Cerebellar cortex (tissue), 1 donor: ENCODE measurements around the gene LRRFIP2.

ENCODE experiments used
- DNase-seq: peaks from one replicate; pipeline ENCODE4 v3.0.0-alpha.2; 2015; ENCODE audit warnings: low spot score

Gene LRRFIP2

GRCh38 chr3:37024820-37025405 lies 149.5 kb downstream of the LRRFIP2 start:
- no peak for DNase-seq

DNA sequence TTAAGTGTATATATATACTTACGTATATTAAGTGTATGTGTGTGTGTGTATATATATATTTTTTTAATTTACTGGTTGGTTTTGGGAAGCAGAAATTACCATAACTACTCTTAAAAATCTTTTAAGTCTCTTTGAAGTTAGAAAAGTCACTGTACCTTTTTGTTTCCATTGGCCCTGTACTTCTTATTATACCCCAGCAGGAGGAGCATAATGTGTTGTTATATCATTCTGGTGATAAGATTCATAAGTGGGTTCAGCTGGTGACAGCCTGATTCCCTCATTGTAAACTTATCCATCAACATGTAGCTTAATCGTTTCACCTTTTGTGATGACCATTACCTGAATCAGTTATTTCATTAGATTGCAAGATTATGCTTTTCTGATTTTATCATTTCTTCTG lies 150.3 kb downstream of the LRRFIP2 start:
- no peak for DNase-seq

DNA sequence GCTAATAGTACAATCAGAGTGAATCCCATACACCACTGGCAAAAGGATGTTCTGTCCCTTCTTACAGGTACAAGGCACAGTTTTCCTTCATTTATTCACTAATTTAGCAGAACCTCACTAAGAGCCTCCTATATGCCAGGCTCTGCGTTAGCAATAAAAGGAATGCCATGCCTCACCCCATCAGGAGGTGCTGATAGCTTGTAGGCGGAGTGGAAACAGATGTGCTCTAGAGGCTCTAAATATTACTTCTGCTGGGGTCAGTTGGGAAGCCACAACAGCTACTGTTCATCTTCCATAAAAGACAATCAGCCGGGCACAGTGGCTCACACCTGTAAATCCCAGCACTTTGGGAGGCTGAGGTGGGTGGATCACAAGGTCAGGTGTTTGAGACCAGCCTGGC lies 156.7 kb downstream of the LRRFIP2 start:
- no peak for DNase-seq

GRCh38 chr3:37016903-37017302 lies 157.5 kb downstream of the LRRFIP2 start:
- DNase-seq: no peak

DNA sequence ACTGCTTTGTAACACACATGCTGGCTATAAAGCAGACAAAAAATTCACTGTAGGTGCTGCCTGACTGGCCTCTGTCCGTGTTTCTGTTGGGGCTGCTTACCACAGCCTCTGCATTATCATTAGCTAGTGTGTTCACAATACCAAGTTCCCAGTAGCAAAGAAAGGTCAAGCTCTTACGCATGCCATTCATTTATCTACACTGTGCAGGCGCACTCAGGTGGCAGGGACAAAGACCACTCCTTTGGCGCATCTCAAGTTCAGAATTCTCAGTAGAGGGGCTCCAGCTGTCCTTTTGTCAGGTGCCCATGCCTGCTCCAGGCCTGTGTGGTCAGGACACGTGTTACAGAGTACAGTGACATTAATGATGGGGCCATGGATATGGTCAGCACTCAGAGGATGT lies 158.7 kb downstream of the LRRFIP2 start:
- DNase-seq: no peak

DNA sequence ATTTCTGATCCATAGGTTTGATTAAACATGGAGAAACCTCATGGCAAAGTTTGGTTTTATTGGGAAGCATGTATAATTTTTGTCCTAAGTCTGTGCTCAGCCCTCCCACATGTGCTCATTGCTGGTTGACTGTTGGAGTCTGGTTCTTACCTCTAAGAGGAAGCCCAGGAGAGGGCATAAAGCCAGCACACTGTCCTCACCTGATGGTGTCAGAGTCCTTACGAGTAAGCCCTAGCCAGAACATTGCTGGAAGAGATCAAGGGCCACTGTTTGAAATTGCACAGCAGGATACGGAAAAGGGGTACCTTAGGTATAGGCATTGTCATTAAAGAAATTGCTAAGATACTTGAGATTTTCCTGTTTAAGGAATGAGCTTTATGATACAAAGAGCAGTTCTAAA lies 159.8 kb downstream of the LRRFIP2 start:
- DNase-seq: no peak
